ENCODE measurements around the gene TSHZ3. TPM values are rescaled to one million over a fixed set of nuclear protein-coding genes. Genes with fewer than 3 reads are reported as not detected.
A peak's percentile ranks its signal among the peaks of the same experiment; 100 is the strongest.

Gene TSHZ3
- total and polyA plus RNA-seq, 2 of the 8 experiments (the other 6 are each of a cell fraction or from before 2014, with no cell fraction given): 3.1 to 12.3 TPM

DNA sequence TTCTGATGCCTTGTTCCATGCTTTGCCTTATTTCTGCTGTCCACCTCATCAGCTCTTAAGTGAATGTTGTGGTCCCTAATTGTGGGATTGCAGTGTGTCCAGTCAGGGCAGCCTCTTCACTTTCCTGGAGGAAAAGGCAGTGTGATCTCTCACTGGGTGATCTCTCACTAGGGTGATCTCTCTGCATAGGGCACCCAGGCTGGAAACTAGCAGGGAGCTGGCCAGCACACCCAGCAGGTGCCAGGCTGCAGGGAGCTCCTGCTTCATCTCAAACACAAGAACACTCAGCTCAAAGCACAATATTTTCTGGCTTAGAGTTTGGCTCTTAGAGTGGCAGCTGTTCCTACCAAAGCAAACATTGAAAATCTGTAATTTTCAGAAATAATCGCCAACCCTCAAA is 36.5 kb upstream of the TSHZ3 start:
- H2BK15ac ChIP-seq (ENCODE audit: low read length): peak overlapping the region; percentile 62; the same call in 1 of the 2 replicates
- peaks cover 0 to 3% (median 0%) of the 10 kb centered on the region in 4 experiments; a peak in 1 of 7 replicates for H3K4me1 ChIP-seq (replicated peaks in 1 of 4; ENCODE audit: control insufficient read depth in 3 of 4, insufficient read depth in 4 of 4, low read length in 3 of 4)
- no peak overlapping the region for H2AFZ ChIP-seq (ENCODE audit: low read length)
- H3K4me2 ChIP-seq (ENCODE audit: insufficient read depth in 1 of 2, low read depth in 2 of 2, low read length in 2 of 2): no peak overlapping the region
- H2BK20ac ChIP-seq (ENCODE audit: low read length): peak overlapping the region; percentile 68; the same call in 1 of the 2 replicates
- POLR2A ChIA-PET (ENCODE audit: partially characterized antibody): no interaction called here
- H2BK120ac ChIP-seq (replicated peaks; ENCODE audit: low read depth, low read length): no peak overlapping the region
- no peak overlapping the region for H3K18ac ChIP-seq (ENCODE audit: extremely low read depth, low read length)
- H4K8ac ChIP-seq (ENCODE audit: extremely low read depth, insufficient read depth, low read length): no peak overlapping the region
- H2AK5ac ChIP-seq (ENCODE audit: low read depth, low read length): no peak overlapping the region
- H4K91ac ChIP-seq (replicated peaks; ENCODE audit: insufficient read length, low read length): no peak overlapping the region
- H3K79me1 ChIP-seq (ENCODE audit: low read depth, low read length): no peaks in the 10 kb centered on the region
- H3K4ac ChIP-seq (replicated peaks; ENCODE audit: insufficient read length, low read depth, low read length): no peak overlapping the region
- CTCF ChIA-PET (ENCODE audit: partially characterized antibody): interaction anchor here (0.8 to 1.5 kb wide), 5 partner anchors 9 to 41 kb away, joined by 3 to 5 read pairs (median 3); no protein-coding TSS in a partner anchor
- H3K27me3 ChIP-seq (replicated peaks in 1 of 4; ENCODE audit: control insufficient read depth in 3 of 4, extremely low read depth in 1 of 4, insufficient read depth in 3 of 4, low read length in 3 of 4): no peaks in the 10 kb centered on the region
- FAIRE-seq (no peak), DNase-seq (ENCODE audit: low read depth in 1 of 2, low spot score in 2 of 2) (no peak)
- no peak for TF ChIP-seq CTBP2 (IDR thresholded peaks at IDR 0.05; ENCODE audit: borderline replicate concordance, insufficient read depth, insufficient read length, low read length)
- no peak for TF ChIP-seq CBX5 (IDR thresholded peaks at IDR 0.05; ENCODE audit: low read depth, low read length)
- TF ChIP-seq EZH2 (IDR thresholded peaks at IDR 0.05; ENCODE audit: low read depth, low read length, severe bottlenecking): no peak
- no peak for TF ChIP-seq CEBPB (IDR thresholded peaks at IDR 0.05; ENCODE audit: low read depth, low read length)
- no peak for TF ChIP-seq SAP30 (IDR thresholded peaks at IDR 0.05; ENCODE audit: insufficient read depth, insufficient replicate concordance, low read length)
- no peak for TF ChIP-seq BACH1 (IDR thresholded peaks at IDR 0.05; ENCODE audit: low read length)
- TF ChIP-seq CHD1 (IDR thresholded peaks at IDR 0.05; ENCODE audit: low read depth, low read length): no peak
- no peak for TF ChIP-seq E2F6 (IDR thresholded peaks at IDR 0.05)
- no peak for TF ChIP-seq RAD21 (IDR thresholded peaks at IDR 0.05 in 1 of 2, conservative IDR thresholded peaks at IDR 0.05 in 1 of 2; ENCODE audit: low read depth in 2 of 2, low read length in 2 of 2)
- TF ChIP-seq MAFK (IDR thresholded peaks at IDR 0.05; ENCODE audit: low read depth, low read length): no peak
- TF ChIP-seq JUND (IDR thresholded peaks at IDR 0.05; ENCODE audit: low read length): no peak
- no peak for TF ChIP-seq TAF1 (IDR thresholded peaks at IDR 0.05; ENCODE audit: low read depth, low read length)
- TF ChIP-seq TBP (IDR thresholded peaks at IDR 0.05; ENCODE audit: low read depth, low read length): no peak
- no peaks in the 10 kb centered on the region for H3K23me2 ChIP-seq (ENCODE audit: low read depth, low read length)
- peak overlapping the region; percentile 56; the same call in 1 of the 2 replicates for H2BK12ac ChIP-seq (ENCODE audit: low read depth, low read length)
- H4K20me1 ChIP-seq (replicated peaks in 1 of 2; ENCODE audit: control insufficient read depth in 1 of 2, insufficient read depth in 2 of 2, low read length in 2 of 2): no peaks in the 10 kb centered on the region
- 100% methylated on average over 1 of the region's 1 CpG; no CpG with 5 or more reads in 1 of the 2 experiments for WGBS, 2 experiments (ENCODE audit: extremely low coverage in 1 of 2, insufficient coverage in 1 of 2, insufficient read length in 1 of 2, insufficient replicate concordance in 2 of 2, low coverage in 1 of 2, low lambda C conversion rate in 2 of 2, missing lambda C conversion rate in 1 of 2)
- H3K79me2 ChIP-seq (ENCODE audit: control insufficient read depth in 1 of 2, insufficient read depth in 2 of 2, low read length in 2 of 2): no peaks in the 10 kb centered on the region
- H3K36me3 ChIP-seq (ENCODE audit: control insufficient read depth in 2 of 4, insufficient read depth in 4 of 4, low read length in 3 of 4): no peaks in the 10 kb centered on the region
- no peak overlapping the region for H3K27ac ChIP-seq (ENCODE audit: low read depth, low read length)
- H3K23ac ChIP-seq (ENCODE audit: insufficient read length): no peak overlapping the region
- no peaks in the 10 kb centered on the region for H3K9me3 ChIP-seq (ENCODE audit: insufficient read depth in 2 of 2, low read depth in 1 of 2, low read length in 1 of 2)
- H3K14ac ChIP-seq (ENCODE audit: insufficient read length): no peak overlapping the region
- H4K5ac ChIP-seq (ENCODE audit: insufficient read length, low read depth, low read length): no peak overlapping the region
- H3K9ac ChIP-seq (replicated peaks in 1 of 4; ENCODE audit: extremely low read depth in 1 of 4, low read depth in 3 of 4, low read length in 3 of 4): no peak overlapping the region
- H2BK5ac ChIP-seq (ENCODE audit: low read depth, low read length): no peak overlapping the region
- no peak overlapping the region for H3K56ac ChIP-seq (replicated peaks; ENCODE audit: insufficient read length, low read depth, low read length)
- H3K4me3 ChIP-seq (ENCODE audit: extremely low read depth in 1 of 4, insufficient read depth in 2 of 4, low read depth in 3 of 4, low read length in 4 of 4): no peak overlapping the region
